ENCODE data around the gene DTX2. TPM values are rescaled to one million over a fixed set of nuclear protein-coding genes. Genes with fewer than 3 reads are reported as not detected.
"Not testable (repeated sequence)": the region's sequence is repeated elsewhere in the genome, so short reads cannot be mapped to it uniquely, and the experiment has no call there.

DTX2 gene
- total RNA-seq, 1 experiment from 2014 or later, result 37.4 TPM

- ChIA-PET POLR2A (no interaction called here), RAD21 (ENCODE audit: low non-redundant PET in 1 of 2, low total read pairs in 2 of 2, uncharacterized antibody in 2 of 2, unreplicated experiment in 2 of 2) (no interaction called here), CTCF (no interaction called here)
- H3K79me2 ChIP-seq (ENCODE audit: insufficient read depth, low read length), result no peaks in the 10 kb centered on the region
- no peaks in the 10 kb centered on the region for H3K36me3 ChIP-seq (ENCODE audit: control insufficient read depth in 1 of 2, insufficient read depth in 2 of 2, low read length in 2 of 2)
- peaks cover 22 to 27% of the 10 kb centered on the region in 2 experiments for H3K4me1 ChIP-seq (ENCODE audit: control insufficient read depth in 1 of 2, insufficient read depth in 2 of 2, low read length in 2 of 2)
- ATAC-seq (peak; percentile 21), DNase-seq (ENCODE audit: low read depth, low spot score) (no peak)
- H3K9me3 ChIP-seq (ENCODE audit: control insufficient read depth in 1 of 2, insufficient read depth in 1 of 2, low read depth in 1 of 2, low read length in 2 of 2), result no peaks in the 10 kb centered on the region
- no TSS peak for BruUV-seq (replicated peaks)
- TF ChIP-seq CTCF (IDR thresholded peaks at IDR 0.05 in 2 of 3, conservative IDR thresholded peaks at IDR 0.05 in 1 of 3; ENCODE audit: borderline replicate concordance in 1 of 3, insufficient read depth in 1 of 3, low read depth in 2 of 3, low read length in 2 of 3) (no peak), POLR2A (IDR thresholded peaks at IDR 0.05; ENCODE audit: borderline replicate concordance, extremely low read depth, insufficient read depth, insufficient read length) (no peak), ZFX (IDR thresholded peaks at IDR 0.05) (no peak), CEBPB (IDR thresholded peaks at IDR 0.05; ENCODE audit: low read depth) (no peak), YY1 (IDR thresholded peaks at IDR 0.05; ENCODE audit: extremely low read depth, insufficient replicate concordance, low read depth, low read length) (no peak), TCF7L2 (IDR thresholded peaks at IDR 0.05; ENCODE audit: borderline replicate concordance, extremely low read depth, insufficient read depth, insufficient read length) (no peak)
- intact Hi-C loops (cut with micrococcal nuclease), result no loop called here
- no peaks in the 10 kb centered on the region for H4K20me1 ChIP-seq (ENCODE audit: insufficient read depth)
- H3K9ac ChIP-seq (ENCODE audit: low read length), result peak within 1 kb of the TSS; percentile 30
- H3K4me3 ChIP-seq (replicated peaks in 1 of 2; ENCODE audit: low read depth in 1 of 2, low read length in 2 of 2), result peak within 1 kb of the TSS in 1 of 2 experiments; percentile 8; a peak in 1 of 4 replicates
- H3K27ac ChIP-seq (ENCODE audit: low read depth, low read length), result peak within 1 kb of the TSS; percentile 65
- no peaks in the 10 kb centered on the region for H3K27me3 ChIP-seq (ENCODE audit: insufficient read depth, low read length)
- H2AFZ ChIP-seq (ENCODE audit: low read depth, low read length, poor library complexity, severe bottlenecking), result no peak within 1 kb of the TSS
- H3K9me2 ChIP-seq (ENCODE audit: insufficient read depth), result no peaks in the 10 kb centered on the region
- peak within 1 kb of the TSS; percentile 62 for H3K4me2 ChIP-seq (ENCODE audit: low read length)
These were observed 48.7 kb downstream of the DTX2 start, which contains the start of gene UPK3B for GRCh38 chr7:76509931-76510877. UPK3B (plus strand) TSS chr7:76510552; CDS start chr7:76510653, 101 bp downstream.

GRCh38 chr7:76511200-76511910 lies 49.8 kb downstream of the DTX2 start:
- H3K4me3 ChIP-seq (replicated peaks in 1 of 2; ENCODE audit: low read depth in 1 of 2, low read length in 2 of 2), result peak overlapping the region; percentile 42 to 48
- H3K9ac ChIP-seq (ENCODE audit: low read length), result peak overlapping the region; percentile 53; the same call in 1 of the 2 replicates
- BruUV-seq (replicated peaks); H2AFZ ChIP-seq (ENCODE audit: low read depth, low read length, poor library complexity, severe bottlenecking); POLR2A ChIA-PET; H4K20me1 ChIP-seq (ENCODE audit: insufficient read depth); H3K9me3 ChIP-seq (ENCODE audit: control insufficient read depth in 1 of 2, insufficient read depth in 1 of 2, low read depth in 1 of 2, low read length in 2 of 2); CTCF ChIA-PET; DNase-seq (ENCODE audit: low read depth, low spot score); H3K36me3 ChIP-seq (ENCODE audit: control insufficient read depth in 1 of 2, insufficient read depth in 2 of 2, low read length in 2 of 2); RAD21 ChIA-PET (ENCODE audit: low non-redundant PET in 1 of 2, low total read pairs in 2 of 2, uncharacterized antibody in 2 of 2, unreplicated experiment in 2 of 2); H3K79me2 ChIP-seq (ENCODE audit: insufficient read depth, low read length); H3K27me3 ChIP-seq (ENCODE audit: insufficient read depth, low read length); ATAC-seq; intact Hi-C loops (cut with micrococcal nuclease); H3K9me2 ChIP-seq (ENCODE audit: insufficient read depth): not testable (repeated sequence)
- H3K4me2 ChIP-seq (ENCODE audit: low read length), result peak overlapping the region; percentile 50
- H3K4me1 ChIP-seq (ENCODE audit: control insufficient read depth in 1 of 2, insufficient read depth in 2 of 2, low read length in 2 of 2), result peaks cover 22 to 27% of the 10 kb centered on the region in 2 experiments
- H3K27ac ChIP-seq (ENCODE audit: low read depth, low read length), result peak overlapping the region; percentile 35; the same call in 1 of the 2 replicates

Measured in HCT116 (cell line).